Measurements from ENCODE around the gene ZNF20. TPM values are rescaled to one million over a fixed set of nuclear protein-coding genes. Genes with fewer than 3 reads are reported as not detected.
A peak's percentile ranks its signal among the peaks of the same experiment; 100 is the strongest.
"Not testable (repeated sequence)": the region's sequence is repeated elsewhere in the genome, so short reads cannot be mapped to it uniquely, and the experiment has no call there.

The ZNF20 gene
- polyA plus RNA-seq, 3 donors from 2014 or later = 2.2 to 4.1 (median 2.4) TPM

DNA sequence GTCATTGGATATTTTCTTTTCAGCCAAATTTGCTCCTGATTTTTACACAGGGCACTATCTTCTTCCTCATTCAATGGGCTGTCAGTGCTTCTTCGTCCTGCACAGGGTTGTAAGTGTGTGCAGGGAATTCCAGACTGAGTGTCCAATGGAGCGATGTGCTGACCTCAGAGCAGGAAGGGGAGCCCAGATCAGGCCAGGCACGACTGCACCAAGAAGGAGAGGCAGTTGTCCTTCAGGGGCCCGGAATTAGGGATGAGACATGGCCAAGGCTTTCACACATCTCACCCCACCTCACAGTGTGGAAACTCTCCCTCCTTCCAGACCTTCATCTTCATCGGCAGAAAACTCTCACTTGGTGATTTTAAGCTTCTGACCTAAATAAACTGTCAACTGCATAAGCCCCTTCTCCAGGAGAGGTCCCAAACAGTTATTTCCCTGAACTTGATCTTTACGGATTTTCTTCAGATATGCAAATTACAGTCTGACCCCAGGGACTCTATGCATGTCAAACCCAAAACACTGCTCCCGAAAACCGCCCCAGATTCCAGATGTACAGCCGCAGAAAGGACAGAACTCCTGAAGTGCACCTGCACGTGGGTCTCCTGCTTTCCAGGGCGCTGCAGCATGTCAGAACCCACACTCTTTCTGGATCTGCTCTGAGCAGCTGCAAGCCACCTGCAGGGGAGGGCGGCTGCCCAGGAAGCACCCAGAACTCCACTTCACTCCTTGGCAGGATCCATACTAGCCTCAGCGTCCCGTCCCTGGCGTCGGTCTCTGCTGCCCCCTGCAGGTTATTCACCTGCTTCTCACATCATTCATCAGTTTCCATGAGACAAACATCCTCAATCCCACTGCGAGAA, 625 bp upstream of the ZNF20 start:
- peak; percentile 75 to 80 (median 76) for DNase-seq
- Mint-ChIP-seq H3K36me3 (peaks cover 15 to 20% (median 16%) of the 10 kb centered on the region in 3 donors), H3K27ac (peak overlapping the region; percentile 63 to 87 (median 79)), H3K9me3 (peaks cover 0 to 5% (median 0%) of the 10 kb centered on the region in 6 donors), H3K4me3 (peak overlapping the region; percentile 85 to 98 (median 94)), H3K27me3 (ENCODE audit: low read depth in 3 of 3) (peaks cover 1 to 10% (median 4%) of the 10 kb centered on the region in 3 donors), H3K4me1 (peaks cover 37 to 41% of the 10 kb centered on the region in 2 donors)

DNA sequence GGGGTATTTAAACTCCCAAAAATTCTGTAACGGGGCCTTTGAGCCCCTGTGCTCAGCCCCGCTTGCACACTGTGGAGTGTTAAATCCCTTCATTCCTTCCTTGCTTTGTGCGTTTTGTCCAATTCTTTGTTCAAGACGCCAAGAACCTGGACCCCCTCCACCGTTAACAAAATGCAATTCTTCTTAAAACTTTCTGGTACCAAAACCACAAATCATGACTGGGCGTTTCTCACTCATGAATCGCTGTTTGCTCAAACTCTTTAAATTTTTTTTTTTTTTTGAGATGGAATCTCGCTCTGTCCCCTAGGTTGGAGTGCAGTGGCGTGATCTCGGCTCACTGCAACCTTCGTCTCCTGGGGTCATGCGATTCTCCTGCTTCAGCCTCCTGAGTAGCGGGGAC, 881 bp downstream of the ZNF20 start:
- H3K9me3 Mint-ChIP-seq = no peaks in the 10 kb centered on the region
- no peak for DNase-seq
- peak overlapping the region in 1 of 6 donors; percentile 63 for H3K27ac Mint-ChIP-seq
- peaks cover 20 to 23% (median 21%) of the 10 kb centered on the region in 3 donors for H3K36me3 Mint-ChIP-seq
- peaks cover 1 to 10% (median 4%) of the 10 kb centered on the region in 3 donors for H3K27me3 Mint-ChIP-seq (ENCODE audit: low read depth in 3 of 3)
- peak overlapping the region; percentile 85 to 98 (median 94) for H3K4me3 Mint-ChIP-seq
- H3K4me1 Mint-ChIP-seq = peaks cover 37 to 41% of the 10 kb centered on the region in 2 donors

DNA sequence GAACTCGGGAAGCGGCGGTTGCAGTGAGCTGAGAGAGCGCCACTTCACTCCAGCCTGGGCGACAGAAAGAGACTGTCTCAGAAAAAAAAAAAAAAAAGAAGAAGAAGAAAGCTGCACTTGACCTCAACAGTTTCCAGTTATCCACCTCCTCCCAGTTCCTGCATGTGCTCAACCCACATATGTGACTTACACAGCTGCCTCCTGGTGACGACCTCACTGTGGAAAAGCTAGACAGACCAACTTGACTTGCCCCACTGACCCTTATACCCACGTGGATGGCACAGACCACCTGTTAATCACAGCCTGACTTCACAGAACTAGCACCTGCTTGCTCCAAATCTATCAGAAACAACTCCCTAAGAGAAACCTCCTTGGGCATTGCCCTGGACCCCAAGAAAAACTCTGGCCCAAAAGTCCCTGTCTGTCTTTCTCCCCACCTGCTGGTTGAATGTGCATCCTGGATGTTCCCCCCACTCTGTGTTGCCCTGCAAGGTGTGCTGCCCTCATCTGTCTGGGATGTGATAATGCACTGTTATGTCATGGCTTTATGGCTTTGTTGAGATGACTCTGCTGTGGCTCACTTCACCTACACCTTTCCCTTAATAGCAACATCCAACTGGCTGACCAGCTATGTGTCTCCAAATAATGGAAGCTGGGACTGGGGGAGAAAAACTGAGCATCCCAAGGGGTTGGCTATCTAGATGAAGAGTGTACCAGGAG, 2.8 kb downstream of the ZNF20 start:
- peaks cover 1 to 11% (median 4%) of the 10 kb centered on the region in 3 donors for H3K27me3 Mint-ChIP-seq (ENCODE audit: low read depth in 3 of 3)
- peak overlapping the region in 2 of 6 donors; percentile 15 to 31 for H3K27ac Mint-ChIP-seq
- H3K4me1 Mint-ChIP-seq = peaks cover 37 to 41% of the 10 kb centered on the region in 2 donors
- H3K4me3 Mint-ChIP-seq = peak overlapping the region; percentile 3 to 56 (median 24)
- DNase-seq = peak in 2 of 3 donors; percentile 22 to 26
- peaks cover 6 to 16% (median 14%) of the 10 kb centered on the region in 6 donors for H3K9me3 Mint-ChIP-seq
- H3K36me3 Mint-ChIP-seq = peaks cover 38% of the 10 kb centered on the region in 3 donors

DNA sequence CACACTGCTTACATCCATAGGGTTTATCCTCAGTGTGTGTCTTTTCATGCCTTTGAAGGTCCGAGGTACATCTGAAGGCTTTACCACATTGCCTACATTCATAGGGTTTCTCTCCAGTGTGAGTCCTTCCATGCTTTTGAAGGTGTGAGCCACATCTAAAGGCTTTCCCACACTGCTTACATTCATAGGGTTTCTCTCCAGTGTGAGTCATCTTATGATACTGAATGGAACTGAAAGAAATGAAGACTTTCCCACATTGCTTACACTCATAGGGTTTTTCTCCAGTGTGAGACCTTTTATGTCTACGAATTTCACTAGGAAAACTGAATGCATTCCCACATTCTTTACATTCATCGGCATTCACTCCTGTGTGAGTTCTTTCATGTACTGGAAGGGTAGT, 7.1 kb downstream of the ZNF20 start:
- Mint-ChIP-seq H3K27ac (no peak overlapping the region), H3K4me1 (peaks cover 7 to 10% of the 10 kb centered on the region in 2 donors), H3K9me3 (peaks cover 10 to 38% (median 28%) of the 10 kb centered on the region in 6 donors), H3K36me3 (peaks cover 44 to 57% (median 48%) of the 10 kb centered on the region in 3 donors), H3K27me3 (ENCODE audit: low read depth in 3 of 3) (peaks cover under 1 to 2% (median 1%) of the 10 kb centered on the region in 3 donors), H3K4me3 (no peak overlapping the region)
- no peak for DNase-seq

DNA sequence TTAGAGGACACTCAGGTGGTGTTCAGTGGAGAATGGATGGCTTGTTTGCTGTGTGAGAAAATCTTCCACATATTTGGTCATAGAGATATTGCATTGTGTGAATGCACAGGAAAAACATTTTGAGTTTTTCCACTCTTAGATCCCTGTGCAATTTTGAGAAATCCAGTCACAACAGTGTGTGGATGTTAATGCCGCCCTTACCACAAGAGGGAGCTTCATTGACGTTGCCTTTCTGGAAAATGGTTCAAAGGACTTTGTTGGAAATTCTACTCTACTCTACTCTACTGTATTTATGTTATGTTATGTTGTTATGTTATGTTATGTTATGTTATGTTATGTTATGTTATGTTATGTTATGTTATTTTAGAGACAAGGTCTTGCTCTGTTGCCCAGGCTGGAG, 13.4 kb downstream of the ZNF20 start:
- peaks cover 0 to 4% (median 0%) of the 10 kb centered on the region in 3 donors for H3K27me3 Mint-ChIP-seq (ENCODE audit: low read depth in 3 of 3)
- no peak overlapping the region for H3K27ac Mint-ChIP-seq
- H3K9me3 Mint-ChIP-seq = peaks cover 4 to 15% (median 7%) of the 10 kb centered on the region in 6 donors
- H3K36me3 Mint-ChIP-seq = peaks cover 0 to 12% (median 4%) of the 10 kb centered on the region in 3 donors
- peak in 2 of 3 donors; percentile 5 to 12 for DNase-seq
- H3K4me1 Mint-ChIP-seq = no peaks in the 10 kb centered on the region
- H3K4me3 Mint-ChIP-seq = no peak overlapping the region

DNA sequence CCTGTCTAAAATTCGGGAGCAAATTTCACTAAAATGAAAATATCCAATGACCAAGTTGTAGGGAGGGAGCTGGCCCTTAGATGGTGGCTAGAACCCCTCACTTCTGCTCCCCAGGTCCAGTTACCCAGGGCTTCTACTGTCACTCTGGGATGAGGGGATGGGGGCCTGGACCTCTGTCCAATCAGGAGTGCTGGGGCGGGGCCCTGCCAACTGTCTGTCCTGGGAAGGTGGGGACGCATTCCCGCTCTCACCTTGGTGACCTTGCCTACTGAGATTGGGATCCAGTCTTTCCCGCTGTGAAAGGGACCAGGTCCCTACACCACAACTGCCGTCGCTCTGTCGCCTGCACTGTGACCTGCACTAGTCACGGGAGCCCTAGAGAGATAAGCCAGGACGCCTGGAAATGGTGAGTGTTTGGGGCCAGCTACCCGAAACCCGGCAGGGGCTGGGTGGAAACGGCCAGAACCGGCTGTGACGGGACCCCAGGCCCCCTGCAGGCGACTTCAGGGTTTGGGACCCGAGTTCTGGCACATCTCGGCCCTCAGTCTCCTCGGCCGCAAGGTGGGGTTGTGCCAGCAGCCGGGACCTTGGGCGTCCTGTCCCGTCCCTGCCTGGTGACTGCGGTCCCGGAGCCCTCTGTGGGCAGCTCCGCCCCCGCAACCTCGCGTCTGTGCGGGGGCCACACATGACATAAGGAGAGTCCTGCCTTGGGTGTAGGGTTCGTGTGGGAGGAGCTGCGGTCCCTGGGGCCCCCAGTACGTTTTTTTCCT, 22.8 kb downstream of the ZNF20 start:
- no peak overlapping the region for H3K27ac Mint-ChIP-seq
- no peaks in the 10 kb centered on the region for H3K27me3 Mint-ChIP-seq (ENCODE audit: low read depth in 3 of 3)
- DNase-seq = no peak
- no peaks in the 10 kb centered on the region for H3K4me1 Mint-ChIP-seq
- no peaks in the 10 kb centered on the region for H3K36me3 Mint-ChIP-seq
- no peaks in the 10 kb centered on the region for H3K9me3 Mint-ChIP-seq
- H3K4me3 Mint-ChIP-seq = no peak overlapping the region

DNA sequence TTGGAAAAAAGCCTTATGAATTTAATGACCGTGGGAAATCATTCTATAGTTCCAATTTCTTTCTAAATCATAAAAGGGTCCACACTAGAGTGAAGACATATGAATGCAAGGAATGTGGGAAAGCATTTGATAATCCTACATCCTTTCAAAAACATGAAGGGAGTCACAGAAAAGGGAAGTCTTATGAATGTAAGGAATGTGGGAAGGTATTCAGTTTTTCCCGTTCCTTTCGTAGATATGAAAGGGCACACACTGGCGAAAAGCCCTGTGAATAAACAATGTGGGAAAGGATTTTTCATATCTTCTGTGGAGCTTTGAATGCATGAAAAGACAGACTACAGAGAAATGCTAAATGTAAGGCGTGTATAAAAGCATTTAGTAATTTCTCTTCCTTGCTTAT, 27.0 kb downstream of the ZNF20 start:
- Mint-ChIP-seq H3K27me3 (ENCODE audit: low read depth in 3 of 3) (peaks cover 0 to 2% (median 0%) of the 10 kb centered on the region in 3 donors), H3K9me3 (no peaks in the 10 kb centered on the region), H3K4me3 (no peak overlapping the region), H3K36me3 (peaks cover 0 to 10% (median 3%) of the 10 kb centered on the region in 3 donors), H3K27ac (no peak overlapping the region), H3K4me1 (no peaks in the 10 kb centered on the region)
- no peak for DNase-seq

DNA sequence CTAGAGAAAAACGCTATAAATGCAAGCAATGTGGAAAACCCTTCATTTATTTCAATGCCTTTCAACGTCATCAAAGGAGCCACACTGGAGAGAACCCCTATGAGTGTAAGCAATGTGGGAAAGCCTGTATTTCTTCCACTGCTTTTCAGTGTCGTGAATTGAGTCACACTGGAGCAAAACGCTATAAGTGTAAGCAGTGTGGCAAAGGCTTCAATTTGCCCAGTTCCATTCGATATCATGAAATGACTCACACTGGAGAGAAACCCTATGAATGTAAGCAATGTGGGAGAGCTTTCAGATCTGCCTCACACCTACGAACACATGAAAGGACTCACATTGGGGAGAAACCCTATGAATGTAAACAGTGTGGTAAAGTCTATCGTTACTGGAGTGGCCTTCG, 27.4 kb downstream of the ZNF20 start:
- Mint-ChIP-seq H3K27me3 (ENCODE audit: low read depth in 3 of 3) (peaks cover 0 to 2% (median 0%) of the 10 kb centered on the region in 3 donors), H3K27ac (no peak overlapping the region), H3K4me3 (no peak overlapping the region), H3K36me3 (peaks cover 0 to 10% (median 3%) of the 10 kb centered on the region in 3 donors), H3K4me1 (no peaks in the 10 kb centered on the region), H3K9me3 (no peaks in the 10 kb centered on the region)
- DNase-seq = no peak

DNA sequence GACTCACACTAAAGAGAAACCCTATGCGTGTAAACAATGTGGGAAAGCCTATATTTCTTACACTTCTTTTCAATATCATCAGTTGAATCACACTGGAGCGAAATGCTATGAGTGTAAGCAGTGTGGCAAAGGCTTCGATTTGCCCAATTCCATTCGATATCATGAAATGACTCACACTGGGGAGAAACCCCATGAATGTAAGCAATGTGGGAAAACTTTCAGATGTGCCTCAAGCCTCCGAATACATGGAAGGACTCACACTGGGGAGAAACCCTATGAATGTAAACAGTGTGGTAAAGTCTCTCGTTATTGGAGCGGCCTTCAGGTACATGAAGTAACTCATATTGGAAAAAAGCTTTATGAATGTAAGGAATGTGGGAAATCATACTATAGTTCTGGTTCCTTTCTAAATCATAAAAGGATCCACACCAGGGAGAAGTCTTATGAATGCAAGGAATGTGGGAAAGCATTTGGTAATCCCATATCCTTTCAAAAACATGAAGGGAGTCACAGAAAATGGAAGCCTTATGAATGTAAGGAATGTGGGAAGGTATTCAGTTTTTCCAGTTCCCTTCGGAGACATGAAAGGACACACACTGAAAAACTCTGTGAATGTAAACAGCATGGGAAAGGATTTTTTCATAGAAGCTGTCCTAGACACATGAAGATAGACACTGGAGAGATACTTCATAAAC, 28.1 kb downstream of the ZNF20 start:
- H3K9me3 Mint-ChIP-seq = no peaks in the 10 kb centered on the region
- H3K27me3 Mint-ChIP-seq (ENCODE audit: low read depth in 3 of 3) = peaks cover 0 to 2% (median 0%) of the 10 kb centered on the region in 3 donors
- peaks cover 0 to 10% (median 3%) of the 10 kb centered on the region in 3 donors for H3K36me3 Mint-ChIP-seq
- no peak overlapping the region for H3K27ac Mint-ChIP-seq
- H3K4me1 Mint-ChIP-seq = no peaks in the 10 kb centered on the region
- DNase-seq = no peak
- H3K4me3 Mint-ChIP-seq = no peak overlapping the region

DNA sequence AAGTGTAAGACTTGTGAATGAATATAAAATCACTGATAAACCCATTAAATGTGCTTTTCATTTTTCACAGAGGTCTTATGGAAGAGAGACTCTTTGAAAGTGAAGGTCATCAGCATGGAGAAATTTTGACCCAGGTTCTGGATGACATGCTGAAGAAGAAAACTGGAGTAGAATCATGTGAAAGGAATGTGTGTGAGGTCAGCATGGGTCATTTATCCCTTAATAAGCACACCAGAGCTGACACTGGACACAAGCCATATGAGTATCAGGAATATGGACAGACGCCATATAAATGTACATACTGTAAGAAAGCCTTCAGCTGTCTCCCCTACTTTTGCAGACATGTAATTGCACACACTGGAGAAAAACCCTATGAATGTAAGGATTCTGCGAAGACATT, 29.0 kb downstream of the ZNF20 start:
- H3K4me3 Mint-ChIP-seq = no peak overlapping the region
- H3K9me3 Mint-ChIP-seq = no peaks in the 10 kb centered on the region
- H3K4me1 Mint-ChIP-seq = no peaks in the 10 kb centered on the region
- no peak for DNase-seq
- H3K27ac Mint-ChIP-seq = no peak overlapping the region
- H3K36me3 Mint-ChIP-seq = peaks cover 0 to 10% (median 3%) of the 10 kb centered on the region in 3 donors
- peaks cover 0 to 2% (median 0%) of the 10 kb centered on the region in 3 donors for H3K27me3 Mint-ChIP-seq (ENCODE audit: low read depth in 3 of 3)

DNA sequence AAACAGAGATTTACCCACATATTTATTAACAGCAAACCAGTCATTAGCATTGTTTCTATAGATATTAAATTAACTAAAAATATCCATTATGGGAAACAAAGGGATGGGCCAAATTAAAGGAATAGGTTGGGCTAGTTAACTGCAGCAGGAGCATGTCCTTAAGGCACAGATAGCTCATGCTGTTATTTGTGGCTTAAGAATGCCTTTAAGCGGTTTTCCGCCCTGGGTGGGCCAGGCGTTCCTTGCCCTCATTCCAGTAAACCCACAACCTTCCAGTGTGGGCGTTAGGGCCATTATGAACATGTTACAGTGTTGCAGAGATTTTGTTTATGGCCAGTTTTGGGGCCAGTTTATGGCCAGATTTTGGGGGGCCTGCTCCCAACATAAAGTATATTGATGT, 36.2 kb downstream of the ZNF20 start:
- not testable (repeated sequence) for H3K36me3 Mint-ChIP-seq; DNase-seq; H3K27ac Mint-ChIP-seq; H3K27me3 Mint-ChIP-seq (ENCODE audit: low read depth in 3 of 3); H3K9me3 Mint-ChIP-seq; H3K4me3 Mint-ChIP-seq; H3K4me1 Mint-ChIP-seq

DNA sequence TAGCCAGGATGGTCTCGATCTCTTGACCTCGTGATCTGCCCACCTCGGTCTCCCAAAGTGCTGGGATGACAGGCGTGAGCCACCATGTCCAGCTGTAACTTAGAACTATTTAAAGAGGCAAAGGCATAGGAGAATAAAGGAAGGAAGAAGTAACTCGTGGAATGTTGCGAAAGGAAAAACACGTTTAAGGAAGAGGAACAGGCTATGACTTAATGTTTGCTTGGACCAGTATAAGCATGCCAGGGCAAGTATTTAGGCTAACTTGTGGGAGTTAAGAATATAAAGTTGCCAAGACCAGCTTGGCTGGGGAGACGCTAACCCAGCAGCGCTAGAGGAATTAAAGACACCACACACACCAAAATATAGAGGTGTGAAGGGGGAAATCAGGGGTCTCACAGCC, 42.1 kb downstream of the ZNF20 start:
- DNase-seq = no peak
- no peak overlapping the region for H3K4me3 Mint-ChIP-seq
- peaks cover 0 to 4% (median 3%) of the 10 kb centered on the region in 3 donors for H3K36me3 Mint-ChIP-seq
- H3K27me3 Mint-ChIP-seq (ENCODE audit: low read depth in 3 of 3) = peaks cover 4 to 6% (median 6%) of the 10 kb centered on the region in 3 donors
- H3K4me1 Mint-ChIP-seq = peaks cover 4% of the 10 kb centered on the region in 2 donors
- no peak overlapping the region for H3K27ac Mint-ChIP-seq
- H3K9me3 Mint-ChIP-seq = peaks cover 0 to 1% (median 0%) of the 10 kb centered on the region in 6 donors

All from immature natural killer cell (primary cell).